Endodermal cell (in vitro differentiated cells): ENCODE results near the gene BUB3. TPM values are rescaled to one million over a fixed set of nuclear protein-coding genes. Genes with fewer than 3 reads are reported as not detected.

Experiments used
- DNase-seq: peaks from one replicate; pipeline ENCODE4 v3.0.0-alpha.2; 2017
- H3K27ac ChIP-seq: 2 replicates; pipeline ENCODE4 v1.5.1; 2013; ENCODE audit warnings: mild to moderate bottlenecking, low read depth, low read length, moderate library complexity
- H3K27me3 ChIP-seq: 2 replicates; pipeline ENCODE4 v1.6.1; 2013; ENCODE audit warnings: mild to moderate bottlenecking, low read length, moderate library complexity; ENCODE audit not compliant: insufficient read depth, control insufficient read depth, poor library complexity, severe bottlenecking
- H3K36me3 ChIP-seq: 2 replicates; pipeline ENCODE4 v1.7.0; 2013; ENCODE audit warnings: mild to moderate bottlenecking, low read length, moderate library complexity; ENCODE audit not compliant: control insufficient read depth, insufficient read depth
- H3K4me1 ChIP-seq: one replicate; pipeline ENCODE4 v1.7.0; 2013; ENCODE audit warnings: low read length; ENCODE audit not compliant: control insufficient read depth, insufficient read depth
- H3K4me3 ChIP-seq: 2 replicates; pipeline ENCODE4 v1.5.1; 2013; ENCODE audit warnings: mild to moderate bottlenecking, low read length, moderate library complexity
- H3K9ac ChIP-seq: 2 replicates; pipeline ENCODE4 v1.6.1; 2013; ENCODE audit warnings: mild to moderate bottlenecking, low read length, moderate library complexity; ENCODE audit not compliant: poor library complexity, severe bottlenecking; ENCODE audit errors: extremely low read depth
- H3K9me3 ChIP-seq: 2 replicates; pipeline ENCODE4 v1.6.1; 2013; ENCODE audit warnings: mild to moderate bottlenecking, low read length, moderate library complexity; ENCODE audit not compliant: control insufficient read depth
- H3K27ac Mint-ChIP-seq: 2 replicates; pipeline ENCODE4 v1.8.0; 2020; ENCODE audit warnings: mixed read lengths
- H3K27me3 Mint-ChIP-seq: 2 replicates; pipeline ENCODE4 v1.8.0; 2021; ENCODE audit warnings: mild to moderate bottlenecking, mixed read lengths; ENCODE audit not compliant: insufficient read depth
- H3K36me3 Mint-ChIP-seq: 2 replicates; pipeline ENCODE4 v1.8.0; 2020; ENCODE audit warnings: low read depth, mixed read lengths
- H3K4me1 Mint-ChIP-seq: 2 replicates; pipeline ENCODE4 v1.8.0; 2020; ENCODE audit warnings: mixed read lengths
- H3K4me3 Mint-ChIP-seq: 2 replicates; pipeline ENCODE4 v1.8.0; 2020; ENCODE audit warnings: mild to moderate bottlenecking, moderate library complexity, mixed read lengths
- H3K9me3 Mint-ChIP-seq: 2 replicates; pipeline ENCODE4 v1.8.0; 2020; ENCODE audit warnings: mild to moderate bottlenecking, mixed read lengths
- CTCF ChIP-seq: fragments of 200-600 bp; sonication (generic); conservative IDR thresholded peaks from 2 replicates; pipeline ENCODE4 v1.5.0; 2021; ENCODE audit warnings: antibody characterized with exemption, mild to moderate bottlenecking
- WGBS, 2 experiments: methylation state at CpG; one replicate each; pipeline versions ENCODE4 v1.1.5 to v1.1.7; 2013; ENCODE audit warnings: missing lambda C conversion rate in 2 of 2, mixed read lengths in 1 of 2; ENCODE audit not compliant: insufficient coverage in 1 of 2, insufficient read length in 1 of 2; 5-methylcytosine and 5-hydroxymethylcytosine counted together
- total RNA-seq, 2 donors: library from RNA; stranded (reverse); fragmentation: NEBNext Ultra II Directional in 1 of 2; extraction: Animal tissue kit (Norgen Biotek cat#: 25700) in 1 of 2; gene quantifications; 2 replicates in 1 of 2; 3 replicates in 1 of 2; pipeline ENCODE4 v1.2.1, GENCODE V29; 2021

The BUB3 gene
- total RNA-seq, 2 donors from 2014 or later: 113 to 130 TPM

- no peak overlapping the region for H3K27ac ChIP-seq
- H3K9ac ChIP-seq: no peak overlapping the region
- Mint-ChIP-seq H3K9me3 (no peaks in the 10 kb centered on the region), H3K4me1 (peaks cover 18% of the 10 kb centered on the region), H3K4me3 (peak overlapping the region; percentile 38), H3K27me3 (peaks cover 43% of the 10 kb centered on the region), H3K27ac (no peak overlapping the region), H3K36me3 (no peaks in the 10 kb centered on the region)
- peak; percentile 89 for DNase-seq
- peak; percentile 55 for TF ChIP-seq CTCF
- H3K9me3 ChIP-seq: no peaks in the 10 kb centered on the region
- no peaks in the 10 kb centered on the region for H3K36me3 ChIP-seq
- no peaks in the 10 kb centered on the region for H3K27me3 ChIP-seq
- no peak overlapping the region for H3K4me3 ChIP-seq
- WGBS, 2 experiments: 37 to 55% methylated on average over 16 to 26 of the region's 26 CpGs
- no peaks in the 10 kb centered on the region for H3K4me1 ChIP-seq
Observed at GRCh38 chr10:123117644-123118417, 36.4 kb upstream of the BUB3 start.

- Mint-ChIP-seq H3K9me3 (no peaks in the 10 kb centered on the region), H3K36me3 (no peaks in the 10 kb centered on the region), H3K4me1 (peaks cover 18% of the 10 kb centered on the region), H3K27me3 (peaks cover 43% of the 10 kb centered on the region), H3K4me3 (no peak overlapping the region), H3K27ac (no peak overlapping the region)
- Histone ChIP-seq H3K27ac (no peak overlapping the region), H3K36me3 (no peaks in the 10 kb centered on the region), H3K9me3 (no peaks in the 10 kb centered on the region), H3K9ac (no peak overlapping the region), H3K4me1 (no peaks in the 10 kb centered on the region), H3K27me3 (no peaks in the 10 kb centered on the region), H3K4me3 (no peak overlapping the region)
- peak; percentile 55 for DNase-seq
- WGBS, 2 experiments: 80 to 86% methylated on average over 8 of the region's 8 CpGs
- no peak for TF ChIP-seq CTCF
Observed at GRCh38 chr10:123119081-123119480, 35.1 kb upstream of the BUB3 start.

GRCh38 chr10:123126246-123126645, 28.0 kb upstream of the BUB3 start:
- H3K27me3 ChIP-seq: peaks cover 50% of the 10 kb centered on the region
- 76 to 93% methylated on average over 4 to 5 of the region's 5 CpGs for WGBS, 2 experiments
- no peaks in the 10 kb centered on the region for H3K9me3 ChIP-seq
- H3K4me3 Mint-ChIP-seq: no peak overlapping the region
- H3K27ac Mint-ChIP-seq: no peak overlapping the region
- H3K36me3 ChIP-seq: no peaks in the 10 kb centered on the region
- H3K9ac ChIP-seq: no peak overlapping the region
- H3K9me3 Mint-ChIP-seq: no peaks in the 10 kb centered on the region
- TF ChIP-seq CTCF: no peak
- H3K27ac ChIP-seq: no peak overlapping the region
- no peak for DNase-seq
- H3K36me3 Mint-ChIP-seq: no peaks in the 10 kb centered on the region
- peaks cover 7% of the 10 kb centered on the region for H3K4me1 Mint-ChIP-seq
- peaks cover 71% of the 10 kb centered on the region for H3K27me3 Mint-ChIP-seq
- H3K4me3 ChIP-seq: no peak overlapping the region
- no peaks in the 10 kb centered on the region for H3K4me1 ChIP-seq
